Inflammatory macrophage (primary cell): ENCODE measurements around the gene AGBL1.
"Not testable (repeated sequence)": the region's sequence is repeated elsewhere in the genome, so short reads cannot be mapped to it uniquely, and the experiment has no call there.

ENCODE experiments used
- DNase-seq, 2 donors: peaks; one replicate each; pipeline ENCODE4 v3.0.0-alpha.2; 2020 to 2022

AGBL1 gene

GRCh38 chr15:86837294-86838061 is 757.8 kb downstream of the AGBL1 start:
- no peak for DNase-seq

GRCh38 chr15:86839502-86839901 is 759.8 kb downstream of the AGBL1 start:
- no peak for DNase-seq

- DNase-seq: no peak
Observed at GRCh38 chr15:86840996-86841395, 761.3 kb downstream of the AGBL1 start.

- DNase-seq: no peak
Observed at GRCh38 chr15:86842199-86842598, 762.5 kb downstream of the AGBL1 start.

GRCh38 chr15:86846036-86846435 is 766.4 kb downstream of the AGBL1 start:
- DNase-seq: no peak

GRCh38 chr15:86849136-86849535 is 769.5 kb downstream of the AGBL1 start:
- DNase-seq: no peak

- no peak for DNase-seq
Observed at GRCh38 chr15:86849558-86850285, 770.1 kb downstream of the AGBL1 start.

GRCh38 chr15:86850939-86851338 is 771.3 kb downstream of the AGBL1 start:
- no peak for DNase-seq

GRCh38 chr15:86852741-86853140 is 773.1 kb downstream of the AGBL1 start:
- no peak for DNase-seq

- no peak for DNase-seq
Observed at GRCh38 chr15:86854176-86854575, 774.5 kb downstream of the AGBL1 start.

GRCh38 chr15:86855307-86856291 is 775.9 kb downstream of the AGBL1 start:
- no peak for DNase-seq

- no peak for DNase-seq
Observed at GRCh38 chr15:86857701-86858100, 778.0 kb downstream of the AGBL1 start.

GRCh38 chr15:86863226-86863915 is 783.7 kb downstream of the AGBL1 start:
- no peak for DNase-seq

GRCh38 chr15:86865920-86866319 is 786.2 kb downstream of the AGBL1 start:
- DNase-seq: no peak

- no peak for DNase-seq
Observed at GRCh38 chr15:86870846-86871245, 791.2 kb downstream of the AGBL1 start.

- no peak for DNase-seq
Observed at GRCh38 chr15:86871964-86872363, 792.3 kb downstream of the AGBL1 start.

GRCh38 chr15:86872782-86873181 is 793.1 kb downstream of the AGBL1 start:
- no peak for DNase-seq

- no peak for DNase-seq
Observed at GRCh38 chr15:86875067-86875466, 795.4 kb downstream of the AGBL1 start.

GRCh38 chr15:86876387-86876944 is 796.8 kb downstream of the AGBL1 start:
- no peak for DNase-seq

- DNase-seq: no peak
Observed at GRCh38 chr15:86877171-86877631, 797.5 kb downstream of the AGBL1 start.

- not testable (repeated sequence) for DNase-seq
Observed at GRCh38 chr15:86878844-86879243, 799.2 kb downstream of the AGBL1 start.
